WI38 (cell line): ENCODE data around the gene LAMC1.

Experiments
- H3K4me3 ChIP-seq: 2 replicates; pipeline ENCODE4 v1.5.1; 2011; ENCODE audit warnings: low read depth, mild to moderate bottlenecking, control low read depth, low read length
- TF ChIP-seq, protein P1 (sequence below): IDR thresholded peaks from 2 replicates; pipeline ENCODE4 v1.5.1; 2012; ENCODE audit warnings: low read depth, mild to moderate bottlenecking, control low read depth, low read length

LAMC1 gene

DNA sequence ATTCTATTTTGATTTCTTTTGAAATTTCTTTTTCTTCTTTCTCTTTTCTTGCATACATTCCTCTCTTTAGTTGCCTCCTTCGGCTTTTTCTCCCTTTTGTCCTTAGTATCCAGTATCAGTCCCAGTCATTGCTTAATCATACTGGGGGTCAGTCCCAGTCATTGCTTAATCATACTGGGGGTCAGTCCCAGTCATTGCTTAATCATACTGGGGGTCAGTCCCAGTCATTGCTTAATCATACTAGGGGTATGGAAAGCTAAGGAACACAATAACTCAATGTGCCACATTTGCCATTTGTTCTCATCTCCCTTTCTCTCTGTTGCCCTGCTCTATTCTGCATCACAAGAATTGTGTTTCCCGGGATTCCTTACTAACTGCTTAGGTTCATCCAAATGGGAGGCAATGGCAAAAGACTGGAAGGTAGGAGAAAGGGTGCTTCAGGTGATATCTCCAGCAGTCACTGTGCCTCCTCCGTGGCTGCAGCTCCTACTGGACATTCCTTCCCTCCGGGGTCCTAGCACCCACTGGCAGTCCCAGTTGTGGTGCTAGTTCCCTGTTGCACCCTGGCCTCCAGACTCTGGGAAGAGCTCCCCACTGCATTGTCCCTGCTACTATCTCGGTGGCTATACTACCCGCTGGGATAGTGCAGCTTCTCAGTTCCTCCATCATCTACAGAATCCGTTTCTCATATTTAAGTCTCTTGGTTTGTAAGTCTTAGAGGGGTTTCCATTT, 32.6 kb upstream of the LAMC1 start:
- TF ChIP-seq, protein P1, sequence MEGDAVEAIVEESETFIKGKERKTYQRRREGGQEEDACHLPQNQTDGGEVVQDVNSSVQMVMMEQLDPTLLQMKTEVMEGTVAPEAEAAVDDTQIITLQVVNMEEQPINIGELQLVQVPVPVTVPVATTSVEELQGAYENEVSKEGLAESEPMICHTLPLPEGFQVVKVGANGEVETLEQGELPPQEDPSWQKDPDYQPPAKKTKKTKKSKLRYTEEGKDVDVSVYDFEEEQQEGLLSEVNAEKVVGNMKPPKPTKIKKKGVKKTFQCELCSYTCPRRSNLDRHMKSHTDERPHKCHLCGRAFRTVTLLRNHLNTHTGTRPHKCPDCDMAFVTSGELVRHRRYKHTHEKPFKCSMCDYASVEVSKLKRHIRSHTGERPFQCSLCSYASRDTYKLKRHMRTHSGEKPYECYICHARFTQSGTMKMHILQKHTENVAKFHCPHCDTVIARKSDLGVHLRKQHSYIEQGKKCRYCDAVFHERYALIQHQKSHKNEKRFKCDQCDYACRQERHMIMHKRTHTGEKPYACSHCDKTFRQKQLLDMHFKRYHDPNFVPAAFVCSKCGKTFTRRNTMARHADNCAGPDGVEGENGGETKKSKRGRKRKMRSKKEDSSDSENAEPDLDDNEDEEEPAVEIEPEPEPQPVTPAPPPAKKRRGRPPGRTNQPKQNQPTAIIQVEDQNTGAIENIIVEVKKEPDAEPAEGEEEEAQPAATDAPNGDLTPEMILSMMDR: no peak
- no peak overlapping the region for H3K4me3 ChIP-seq

DNA sequence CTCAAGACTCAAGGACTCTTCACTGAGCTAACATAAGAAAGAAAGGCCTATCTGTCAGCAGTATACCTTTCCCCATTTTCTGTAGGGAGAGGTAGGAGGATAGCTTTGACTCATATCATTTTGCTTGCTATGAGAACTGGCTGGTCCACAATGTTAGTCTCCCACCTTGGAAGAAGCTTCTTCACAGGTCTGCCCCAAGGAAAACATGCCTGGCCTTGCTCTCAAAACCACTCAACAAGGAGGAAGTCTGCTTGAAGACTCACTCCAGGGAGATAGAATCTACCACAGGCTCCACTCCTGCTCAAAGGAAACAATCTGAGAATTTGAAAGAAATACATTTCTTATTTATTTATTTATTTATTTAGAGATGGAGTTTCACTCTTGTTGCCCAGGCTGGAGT, 29.5 kb upstream of the LAMC1 start:
- no peak overlapping the region for H3K4me3 ChIP-seq
- TF ChIP-seq, protein P1: no peak

DNA sequence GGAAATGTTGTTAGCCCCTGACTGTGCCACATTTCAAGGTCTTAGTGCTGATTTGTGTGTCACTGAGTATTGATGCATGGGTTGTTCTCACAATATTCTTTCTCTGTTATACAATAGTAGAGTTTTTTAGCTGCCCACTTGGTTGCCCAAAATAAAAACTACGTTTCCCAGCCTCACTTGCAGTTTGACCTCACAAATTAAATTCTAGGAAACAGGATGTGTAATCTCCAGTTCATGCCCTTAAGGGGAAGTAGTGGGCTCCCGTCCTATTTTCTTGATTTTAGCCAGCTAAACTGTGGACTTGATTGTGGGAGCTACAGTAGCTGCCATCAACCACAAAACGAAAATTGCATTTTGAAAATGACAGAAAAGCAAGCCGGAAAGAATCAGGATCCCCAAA, 27.3 kb upstream of the LAMC1 start:
- TF ChIP-seq, protein P1: no peak
- H3K4me3 ChIP-seq: no peak overlapping the region

DNA sequence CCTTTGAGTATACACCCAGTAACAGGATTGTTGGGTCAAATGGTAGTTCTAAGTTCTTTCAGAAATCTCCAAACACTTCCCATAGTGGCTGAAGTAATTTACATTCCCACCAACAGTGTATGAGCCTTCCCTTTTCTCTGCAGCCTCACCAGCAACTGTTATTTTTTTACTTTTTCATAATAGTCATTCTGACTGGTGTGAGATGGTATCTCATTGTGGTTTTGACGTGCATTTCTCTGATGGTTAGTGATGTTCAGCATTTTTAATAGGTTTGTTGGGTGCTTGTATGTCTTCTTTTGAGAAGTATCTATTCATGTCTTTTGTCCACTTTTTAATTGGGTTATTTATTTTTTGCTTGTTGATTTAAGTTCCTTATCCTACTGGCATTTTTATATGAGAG, 26.4 kb upstream of the LAMC1 start:
- no peak overlapping the region for H3K4me3 ChIP-seq
- TF ChIP-seq, protein P1: no peak

DNA sequence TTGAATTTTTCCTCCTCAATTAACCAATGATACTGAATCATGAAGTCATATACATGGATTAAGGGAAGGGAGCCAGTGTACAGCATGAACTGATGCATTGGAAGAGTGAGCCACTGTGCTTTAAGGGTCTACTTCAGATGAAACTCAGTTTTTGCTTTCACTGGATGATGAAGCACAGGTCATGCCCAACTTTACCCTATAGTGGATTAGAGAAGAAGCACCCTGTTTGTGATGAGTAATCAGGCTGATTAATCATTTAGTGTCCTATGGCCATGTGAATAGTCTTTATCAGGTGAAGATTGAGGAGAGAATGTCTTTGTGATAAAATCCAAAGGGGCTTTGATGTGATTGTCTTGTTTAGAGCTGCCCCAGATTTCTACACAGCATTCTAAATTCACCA, 24.7 kb upstream of the LAMC1 start:
- TF ChIP-seq, protein P1: no peak
- H3K4me3 ChIP-seq: no peak overlapping the region

DNA sequence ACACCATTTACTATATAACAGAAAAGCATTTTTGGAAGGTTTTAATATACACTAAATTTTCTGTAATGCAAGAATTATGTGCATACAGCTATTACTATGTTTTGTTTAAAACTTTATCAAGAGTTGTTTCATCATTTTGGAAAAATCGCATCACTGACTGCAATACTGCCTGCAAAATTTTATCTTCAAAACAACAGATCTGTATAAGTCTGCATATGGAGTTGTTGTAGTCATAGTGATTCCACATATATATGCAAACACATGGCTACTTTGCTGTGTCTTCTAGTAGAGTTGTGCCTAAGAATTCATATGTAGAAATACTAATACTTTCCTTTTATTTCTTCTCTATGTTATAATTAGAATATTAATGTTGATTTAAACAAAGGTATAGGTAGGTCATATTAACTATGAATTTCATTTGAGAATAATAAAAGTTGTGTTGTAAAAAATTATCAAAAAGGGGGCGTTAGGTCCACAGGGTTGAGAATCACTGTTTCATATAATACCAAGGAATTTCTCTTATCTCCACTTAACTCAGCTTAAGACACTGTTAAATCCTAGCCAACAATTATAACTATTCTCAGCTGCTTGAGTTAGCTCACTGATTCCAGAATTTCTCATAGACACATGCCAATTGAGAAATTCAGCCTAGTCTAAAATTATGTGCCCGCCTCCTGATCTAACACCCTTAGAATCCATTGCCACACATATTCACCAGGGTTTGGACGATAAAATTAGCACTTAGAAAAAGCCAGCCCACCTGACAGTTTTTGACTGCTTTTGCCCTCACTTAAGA, 22.9 kb upstream of the LAMC1 start:
- no peak overlapping the region for H3K4me3 ChIP-seq

More for the DNA sequence above, 22.9 kb upstream of the LAMC1 start:
- TF ChIP-seq, protein P1: no peak
